ENCODE data around the gene ZNF280C. TPM values are rescaled to one million over a fixed set of nuclear protein-coding genes. Genes with fewer than 3 reads are reported as not detected.

The ZNF280C gene
- total RNA-seq, 4 donors from 2014 or later = 1.5 to 3.8 (median 3.3) TPM

- Histone ChIP-seq H3K4me1 (no peaks in the 10 kb centered on the region), H3K9me3 (no peaks in the 10 kb centered on the region), H3K27ac (no peak overlapping the region), H3K27me3 (no peaks in the 10 kb centered on the region), H3K36me3 (no peaks in the 10 kb centered on the region), H3K4me3 (no peak overlapping the region)
- TF ChIP-seq POLR2A (IDR thresholded peaks at IDR 0.05) = no peak
- TF ChIP-seq CTCF (IDR thresholded peaks at IDR 0.05 in 4 of 5, conservative IDR thresholded peaks at IDR 0.05 in 1 of 5) = no peak
- intact Hi-C loops (cut with DNase I; ENCODE audit: low total_unique reads) = no loop called here
- ATAC-seq (no peak), DNase-seq (no peak)
- in situ Hi-C loops (cut with MboI; ENCODE audit: low sequenced_read_pairs in 4 of 4) = loop anchor here in 1 of 4 donors (10.0 kb wide), 1 partner anchor 105 kb away; no protein-coding TSS in a partner anchor
Measured at GRCh38 chrX:130179579-130180215, 89.0 kb downstream of the ZNF280C start.

- Histone ChIP-seq H3K27me3 (no peaks in the 10 kb centered on the region), H3K27ac (no peak overlapping the region), H3K4me3 (no peak overlapping the region), H3K9me3 (no peaks in the 10 kb centered on the region), H3K4me1 (no peaks in the 10 kb centered on the region), H3K36me3 (no peaks in the 10 kb centered on the region)
- intact Hi-C loops (cut with DNase I; ENCODE audit: low total_unique reads) (no loop called here), in situ Hi-C loops (cut with MboI; ENCODE audit: low sequenced_read_pairs in 4 of 4) (no loop called here)
- DNase-seq = no peak
- ATAC-seq = no peak
- TF ChIP-seq CTCF (IDR thresholded peaks at IDR 0.05 in 4 of 5, conservative IDR thresholded peaks at IDR 0.05 in 1 of 5) (no peak), POLR2A (IDR thresholded peaks at IDR 0.05) (no peak)
Measured at GRCh38 chrX:130179170-130179569, 89.5 kb downstream of the ZNF280C start.

- DNase-seq (no peak), ATAC-seq (no peak)
- H3K4me1 ChIP-seq = no peaks in the 10 kb centered on the region
- intact Hi-C loops (cut with DNase I; ENCODE audit: low total_unique reads) (no loop called here), in situ Hi-C loops (cut with MboI; ENCODE audit: low sequenced_read_pairs in 4 of 4) (no loop called here)
- TF ChIP-seq CTCF (IDR thresholded peaks at IDR 0.05 in 4 of 5, conservative IDR thresholded peaks at IDR 0.05 in 1 of 5) = no peak
- TF ChIP-seq POLR2A (IDR thresholded peaks at IDR 0.05) = no peak
- peaks cover 0 to 6% (median 5%) of the 10 kb centered on the region in 3 donors for H3K27me3 ChIP-seq
- H3K9me3 ChIP-seq = no peaks in the 10 kb centered on the region
- H3K36me3 ChIP-seq = no peaks in the 10 kb centered on the region
- no peak overlapping the region for H3K4me3 ChIP-seq
- no peak overlapping the region for H3K27ac ChIP-seq
Measured at GRCh38 chrX:130176942-130177341, 91.8 kb downstream of the ZNF280C start.

- H3K27me3 ChIP-seq = peaks cover 0 to 6% (median 5%) of the 10 kb centered on the region in 3 donors
- in situ Hi-C loops (cut with MboI; ENCODE audit: low sequenced_read_pairs in 4 of 4) = no loop called here
- H3K27ac ChIP-seq = no peak overlapping the region
- DNase-seq = no peak
- no peaks in the 10 kb centered on the region for H3K9me3 ChIP-seq
- no peaks in the 10 kb centered on the region for H3K4me1 ChIP-seq
- intact Hi-C loops (cut with DNase I; ENCODE audit: low total_unique reads) = no loop called here
- no peak overlapping the region for H3K4me3 ChIP-seq
- H3K36me3 ChIP-seq = no peaks in the 10 kb centered on the region
- ATAC-seq = no peak
- TF ChIP-seq CTCF (IDR thresholded peaks at IDR 0.05 in 4 of 5, conservative IDR thresholded peaks at IDR 0.05 in 1 of 5) (no peak), POLR2A (IDR thresholded peaks at IDR 0.05) (no peak)
Measured at GRCh38 chrX:130176354-130176776, 92.3 kb downstream of the ZNF280C start.

GRCh38 chrX:130174937-130175336 lies 93.8 kb downstream of the ZNF280C start:
- H3K9me3 ChIP-seq = no peaks in the 10 kb centered on the region
- ATAC-seq (no peak), DNase-seq (no peak)
- no peaks in the 10 kb centered on the region for H3K36me3 ChIP-seq
- peak overlapping the region in 1 of 4 donors; percentile 68 for H3K27ac ChIP-seq
- no peaks in the 10 kb centered on the region for H3K4me1 ChIP-seq
- intact Hi-C loops (cut with DNase I; ENCODE audit: low total_unique reads) (no loop called here), in situ Hi-C loops (cut with MboI; ENCODE audit: low sequenced_read_pairs in 4 of 4) (no loop called here)
- no peak overlapping the region for H3K4me3 ChIP-seq
- H3K27me3 ChIP-seq = peaks cover 0 to 6% (median 5%) of the 10 kb centered on the region in 3 donors
- no peak for TF ChIP-seq CTCF (IDR thresholded peaks at IDR 0.05 in 4 of 5, conservative IDR thresholded peaks at IDR 0.05 in 1 of 5)

All from gastrocnemius medialis (tissue), 4 donors.